SK-N-SH (cell line): ENCODE data around the gene SCNM1.

Experiments used
- CHD2 ChIP-seq: fragments of 150-350 bp; IDR thresholded peaks from 2 replicates; pipeline ENCODE4 v1.6.1; 2018; ENCODE audit warnings: low read length; ENCODE audit not compliant: partially characterized antibody
- EZH2phosphoT487 ChIP-seq: fragments of 200-600 bp; sonication (generic); IDR thresholded peaks from 2 replicates; pipeline ENCODE4 v1.6.1; 2017; ENCODE audit warnings: low read depth, mixed run types, mild to moderate bottlenecking, antibody characterized with exemption, moderate library complexity, borderline replicate concordance
- GATA2 ChIP-seq: sonication (generic); formaldehyde crosslinking; IDR thresholded peaks from 2 replicates; pipeline ENCODE4 v1.5.0; 2020; ENCODE audit warnings: mild to moderate bottlenecking, missing genetic modification reagents
- JUND ChIP-seq: IDR thresholded peaks from 2 replicates; pipeline ENCODE4 v1.4.0; 2012
- MEF2A ChIP-seq: IDR thresholded peaks from 2 replicates; pipeline ENCODE4 v1.4.0; 2012; ENCODE audit warnings: low read depth, borderline replicate concordance
- POLR2AphosphoS5 ChIP-seq: IDR thresholded peaks from 2 replicates; pipeline ENCODE4 v1.6.1; 2012; ENCODE audit warnings: low read depth, low read length
- RCOR1 ChIP-seq: fragments of 150-350 bp; IDR thresholded peaks from 2 replicates; pipeline ENCODE4 v1.6.1; 2017; ENCODE audit warnings: antibody characterized with exemption, low read length
- SIN3A ChIP-seq: IDR thresholded peaks from 2 replicates; pipeline ENCODE4 v1.6.1; 2012; ENCODE audit warnings: low read depth, mild to moderate bottlenecking, low read length, moderate library complexity, borderline replicate concordance
- TCF12 ChIP-seq: IDR thresholded peaks from 2 replicates; pipeline ENCODE4 v1.4.0; 2012
- YY1 ChIP-seq: IDR thresholded peaks from 2 replicates; pipeline ENCODE4 v1.4.0; 2012; ENCODE audit warnings: low read depth, mild to moderate bottlenecking
- TF ChIP-seq, protein P1 (sequence below): fragments of 200-600 bp; sonication (generic); IDR thresholded peaks from 2 replicates; pipeline ENCODE4 v1.6.1; 2017; ENCODE audit warnings: antibody characterized with exemption, mild to moderate bottlenecking, moderate library complexity

DNA sequence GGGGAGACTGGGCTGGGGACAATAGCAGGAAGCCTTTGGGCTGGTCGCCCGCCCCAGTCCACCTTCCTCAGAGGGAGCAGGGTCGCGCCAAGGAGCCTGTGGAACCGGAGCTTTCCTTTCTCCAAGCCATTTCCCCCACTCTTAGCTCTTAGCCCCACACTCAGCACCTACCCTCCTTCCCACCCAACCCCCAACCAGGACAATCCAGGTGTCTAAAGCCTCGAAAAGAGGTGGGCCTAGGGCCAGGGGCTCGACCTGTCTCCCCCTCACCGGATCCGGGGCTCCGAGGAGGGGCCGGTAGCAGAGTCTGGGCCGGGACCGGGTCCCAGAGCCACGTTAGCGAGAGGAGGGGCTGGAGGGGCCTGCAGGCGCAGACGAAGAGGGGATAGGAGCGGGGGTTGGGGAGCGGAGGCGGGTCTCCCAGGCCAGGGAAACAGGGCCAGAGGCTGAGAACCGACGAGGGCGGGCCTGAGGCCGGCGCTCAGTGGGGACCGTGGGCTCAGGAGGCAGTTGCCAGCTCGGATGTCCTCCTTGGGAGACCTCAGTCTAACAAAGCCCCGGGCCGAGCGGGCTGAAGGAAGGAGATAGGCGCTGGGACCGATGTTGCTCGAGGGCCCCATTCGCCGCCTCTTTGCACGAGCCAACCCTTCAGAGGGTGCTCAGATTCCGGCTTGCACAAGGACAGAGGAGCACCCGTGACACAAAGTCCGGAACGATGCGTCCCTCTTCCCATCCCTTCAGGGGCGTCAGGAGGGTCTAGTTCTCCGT lies 20.5 kb upstream of the SCNM1 start:
- TF ChIP-seq, protein P1, sequence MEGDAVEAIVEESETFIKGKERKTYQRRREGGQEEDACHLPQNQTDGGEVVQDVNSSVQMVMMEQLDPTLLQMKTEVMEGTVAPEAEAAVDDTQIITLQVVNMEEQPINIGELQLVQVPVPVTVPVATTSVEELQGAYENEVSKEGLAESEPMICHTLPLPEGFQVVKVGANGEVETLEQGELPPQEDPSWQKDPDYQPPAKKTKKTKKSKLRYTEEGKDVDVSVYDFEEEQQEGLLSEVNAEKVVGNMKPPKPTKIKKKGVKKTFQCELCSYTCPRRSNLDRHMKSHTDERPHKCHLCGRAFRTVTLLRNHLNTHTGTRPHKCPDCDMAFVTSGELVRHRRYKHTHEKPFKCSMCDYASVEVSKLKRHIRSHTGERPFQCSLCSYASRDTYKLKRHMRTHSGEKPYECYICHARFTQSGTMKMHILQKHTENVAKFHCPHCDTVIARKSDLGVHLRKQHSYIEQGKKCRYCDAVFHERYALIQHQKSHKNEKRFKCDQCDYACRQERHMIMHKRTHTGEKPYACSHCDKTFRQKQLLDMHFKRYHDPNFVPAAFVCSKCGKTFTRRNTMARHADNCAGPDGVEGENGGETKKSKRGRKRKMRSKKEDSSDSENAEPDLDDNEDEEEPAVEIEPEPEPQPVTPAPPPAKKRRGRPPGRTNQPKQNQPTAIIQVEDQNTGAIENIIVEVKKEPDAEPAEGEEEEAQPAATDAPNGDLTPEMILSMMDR, result no peak
- TF ChIP-seq EZH2phosphoT487 (no peak), POLR2AphosphoS5 (no peak), GATA2 (no peak), SIN3A (no peak), TCF12 (no peak), CHD2 (no peak), YY1 (no peak), JUND (no peak), MEF2A (no peak), RCOR1 (no peak)
